ENCODE data around the gene ARHGEF11. TPM values are rescaled to one million over a fixed set of nuclear protein-coding genes. Genes with fewer than 3 reads are reported as not detected.

ARHGEF11 gene
- total RNA-seq, 1 donor from 2014 or later, result 29.9 TPM

GRCh38 chr1:156906206-156906906, 139.2 kb downstream of the ARHGEF11 start:
- DNase-seq (no peak), ATAC-seq (ENCODE audit: poor library complexity) (no peak)
- intact Hi-C loops (cut with DNase I), result no loop called here

GRCh38 chr1:156905651-156906050, 139.9 kb downstream of the ARHGEF11 start:
- no peak for DNase-seq
- intact Hi-C loops (cut with DNase I), result no loop called here
- no peak for ATAC-seq (ENCODE audit: poor library complexity)

- ATAC-seq (ENCODE audit: poor library complexity) (no peak), DNase-seq (no peak)
- intact Hi-C loops (cut with DNase I), result no loop called here
These were observed 140.4 kb downstream of the ARHGEF11 start for GRCh38 chr1:156905176-156905575.

- DNase-seq, result no peak
- ATAC-seq (ENCODE audit: poor library complexity), result no peak
- intact Hi-C loops (cut with DNase I), result no loop called here
These were observed 141.2 kb downstream of the ARHGEF11 start for GRCh38 chr1:156904187-156904959.

GRCh38 chr1:156903328-156904091, 142.0 kb downstream of the ARHGEF11 start:
- ATAC-seq (ENCODE audit: poor library complexity), result no peak
- DNase-seq, result no peak

GRCh38 chr1:156901966-156902915, 143.3 kb downstream of the ARHGEF11 start:
- ATAC-seq (ENCODE audit: poor library complexity), result no peak
- no peak for DNase-seq
- intact Hi-C loops (cut with DNase I), result no loop called here

More at GRCh38 chr1:156903328-156904091, 142.0 kb downstream of the ARHGEF11 start:
- intact Hi-C loops (cut with DNase I), result no loop called here

- no peak for ATAC-seq (ENCODE audit: poor library complexity)
- intact Hi-C loops (cut with DNase I), result no loop called here
- no peak for DNase-seq
These were observed 144.0 kb downstream of the ARHGEF11 start for GRCh38 chr1:156901590-156901900.

- intact Hi-C loops (cut with DNase I), result no loop called here
- ATAC-seq (ENCODE audit: poor library complexity), result no peak
These were observed 144.5 kb downstream of the ARHGEF11 start for GRCh38 chr1:156900896-156901589.

GRCh38 chr1:156899956-156900718, 145.4 kb downstream of the ARHGEF11 start:
- ATAC-seq (ENCODE audit: poor library complexity), result no peak
- DNase-seq, result no peak
- intact Hi-C loops (cut with DNase I), result loop anchor here (10.0 kb wide), 1 partner anchor 205 kb away; no protein-coding TSS in a partner anchor

More at GRCh38 chr1:156900896-156901589, 144.5 kb downstream of the ARHGEF11 start:
- DNase-seq, result no peak

- ATAC-seq (ENCODE audit: poor library complexity), result no peak
- intact Hi-C loops (cut with DNase I), result loop anchor here (10.0 kb wide), 1 partner anchor 204 kb away; no protein-coding TSS in a partner anchor
- DNase-seq, result no peak
These were observed 146.4 kb downstream of the ARHGEF11 start for GRCh38 chr1:156898971-156899664.

GRCh38 chr1:156898161-156898566, 147.4 kb downstream of the ARHGEF11 start:
- peak; percentile 8 for ATAC-seq (ENCODE audit: poor library complexity)
- intact Hi-C loops (cut with DNase I), result loop anchor here (10.0 kb wide), 1 partner anchor 203 kb away; no protein-coding TSS in a partner anchor
- DNase-seq, result peak; percentile 75

GRCh38 chr1:156897078-156897825, 148.3 kb downstream of the ARHGEF11 start:
- intact Hi-C loops (cut with DNase I), result loop anchor here (10.0 kb wide), 1 partner anchor 202 kb away; no protein-coding TSS in a partner anchor
- no peak for DNase-seq
- ATAC-seq (ENCODE audit: poor library complexity), result no peak

GRCh38 chr1:156896490-156897033, 149.0 kb downstream of the ARHGEF11 start:
- intact Hi-C loops (cut with DNase I), result loop anchor here (10.0 kb wide), 1 partner anchor 202 kb away; no protein-coding TSS in a partner anchor
- DNase-seq (no peak), ATAC-seq (ENCODE audit: poor library complexity) (no peak)

- DNase-seq (no peak), ATAC-seq (ENCODE audit: poor library complexity) (no peak)
- intact Hi-C loops (cut with DNase I), result loop anchor here (10.0 kb wide), 1 partner anchor 201 kb away; no protein-coding TSS in a partner anchor
These were observed 149.6 kb downstream of the ARHGEF11 start for GRCh38 chr1:156895927-156896326.

GRCh38 chr1:156895455-156895812, 150.1 kb downstream of the ARHGEF11 start:
- DNase-seq (no peak), ATAC-seq (ENCODE audit: poor library complexity) (no peak)

More at GRCh38 chr1:156895455-156895812, 150.1 kb downstream of the ARHGEF11 start:
- intact Hi-C loops (cut with DNase I), result loop anchor here (10.0 kb wide), 1 partner anchor 201 kb away; no protein-coding TSS in a partner anchor
